ENCODE measurements around the gene PRPF18.

- TF ChIP-seq EP300 (IDR thresholded peaks at IDR 0.05; ENCODE audit: low read depth) (no peak), CTCF (IDR thresholded peaks at IDR 0.05) (no peak), POLR2A (IDR thresholded peaks at IDR 0.05) (no peak)
Observed at GRCh38 chr10:13612654-13613373, 26.0 kb downstream of the PRPF18 start.
